Measurements from ENCODE around the gene ACSF3.
A peak's percentile ranks its signal among the peaks of the same experiment; 100 is the strongest.

The ACSF3 gene

DNA sequence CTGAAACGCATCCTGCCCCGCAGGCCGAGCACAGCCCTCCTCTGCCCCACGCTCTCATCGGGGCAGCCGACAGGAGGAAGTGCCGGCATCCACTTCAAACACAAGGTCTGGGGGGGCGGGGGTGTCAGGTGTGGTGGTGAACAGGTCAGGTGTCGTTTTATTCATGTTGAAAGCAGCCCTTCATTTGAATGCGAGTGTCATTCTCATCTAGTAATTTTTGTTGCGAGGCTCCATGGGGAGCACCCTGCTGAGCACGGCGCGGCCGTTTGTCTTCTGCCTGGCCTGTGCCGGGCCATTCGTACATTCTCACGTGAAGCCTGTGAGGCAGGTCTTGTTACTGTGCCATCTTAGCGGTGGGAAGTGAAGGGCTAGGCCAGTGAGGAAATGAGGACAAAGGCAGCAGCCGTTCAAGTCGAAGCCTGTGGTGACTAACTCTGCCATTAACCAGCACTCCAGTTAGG lies 1.9 kb downstream of the ACSF3 start:
- no peak for DNase-seq (ENCODE audit: low read depth in 2 of 2)

DNA sequence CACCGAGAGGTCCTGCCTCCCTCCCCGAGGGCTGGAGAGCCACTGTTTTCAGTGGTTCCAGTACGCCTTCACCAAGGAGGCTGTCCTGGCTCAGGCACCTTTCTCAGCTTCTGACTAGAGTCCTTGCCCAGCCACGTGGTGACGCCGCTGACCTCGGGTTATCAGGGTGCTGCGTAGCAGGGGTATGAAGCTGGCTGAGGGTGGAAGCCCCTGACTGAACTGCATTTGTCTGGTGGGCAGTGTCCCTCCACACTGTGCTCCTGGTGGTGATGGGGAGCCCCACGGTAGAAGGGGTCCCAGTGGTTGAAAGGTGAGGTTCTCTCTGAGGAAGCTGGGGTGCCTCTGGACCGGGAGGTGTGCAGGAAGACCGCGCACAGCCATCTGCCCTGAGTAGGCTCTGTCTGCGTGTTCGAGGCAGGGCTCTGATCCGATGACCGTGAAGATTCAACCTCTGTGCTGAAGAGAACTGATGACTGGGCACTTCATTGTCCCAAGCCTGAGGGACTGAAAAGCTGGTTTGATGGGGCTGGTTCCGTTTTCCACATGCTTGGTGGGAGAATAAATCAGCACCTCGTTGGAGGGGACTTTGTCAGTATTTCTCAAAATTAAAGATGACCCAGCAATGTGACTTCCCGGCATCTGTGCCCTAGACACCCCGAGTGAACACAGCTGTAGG lies 2.5 kb downstream of the ACSF3 start:
- no peak for DNase-seq (ENCODE audit: low read depth in 2 of 2)

DNA sequence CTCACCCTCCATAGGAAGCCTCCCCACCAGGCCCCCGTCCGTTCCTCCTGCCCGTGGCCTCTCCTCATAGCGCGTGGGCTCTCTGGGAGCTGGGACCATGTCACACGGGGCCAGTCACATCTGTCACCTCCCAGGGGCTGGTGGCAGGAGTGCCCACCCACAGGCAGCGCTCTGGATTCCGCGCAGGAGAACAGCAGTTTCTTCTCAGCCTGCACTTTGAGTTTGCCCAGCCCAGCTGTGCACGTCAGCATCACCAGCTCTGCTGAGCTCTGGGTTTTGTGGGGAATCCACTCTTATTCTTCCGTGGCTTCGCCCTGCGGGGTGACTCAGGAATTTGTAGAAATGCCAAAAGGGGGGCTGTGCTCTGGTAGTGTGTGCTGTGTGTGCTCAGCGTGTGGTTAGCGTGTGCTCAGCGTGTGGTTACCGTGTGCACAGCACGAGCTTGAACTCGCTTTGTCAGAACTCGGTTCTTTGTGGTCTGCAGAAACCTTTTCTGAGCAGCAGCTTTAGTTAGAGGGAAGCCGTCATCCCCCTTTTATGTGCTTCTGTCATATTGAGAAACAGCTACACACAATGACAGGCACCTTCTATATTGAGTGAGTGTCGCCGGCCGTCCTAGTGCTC lies 3.2 kb downstream of the ACSF3 start:
- DNase-seq (ENCODE audit: low read depth in 2 of 2): peak in 1 of 2 donors; percentile 30

DNA sequence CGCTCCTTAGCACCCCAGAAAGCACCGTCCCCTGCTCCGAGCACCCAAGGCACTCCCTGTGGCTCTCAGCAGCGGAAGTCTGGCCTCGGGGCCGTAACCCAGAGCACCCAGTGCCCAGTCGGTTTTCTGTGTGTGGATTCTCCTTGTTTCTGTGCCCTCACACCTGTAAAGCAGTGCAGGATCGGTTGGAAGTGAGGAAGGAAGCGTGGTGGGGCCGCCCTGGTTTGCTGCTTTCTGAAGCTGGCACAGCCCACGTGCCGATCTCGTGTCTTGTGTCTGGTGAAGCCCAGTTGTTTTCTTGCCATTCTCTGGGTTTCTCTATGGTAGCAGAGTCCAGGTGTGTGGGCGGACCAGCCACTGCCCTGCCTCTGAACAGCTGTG lies 3.7 kb downstream of the ACSF3 start:
- DNase-seq (ENCODE audit: low read depth in 2 of 2): no peak

DNA sequence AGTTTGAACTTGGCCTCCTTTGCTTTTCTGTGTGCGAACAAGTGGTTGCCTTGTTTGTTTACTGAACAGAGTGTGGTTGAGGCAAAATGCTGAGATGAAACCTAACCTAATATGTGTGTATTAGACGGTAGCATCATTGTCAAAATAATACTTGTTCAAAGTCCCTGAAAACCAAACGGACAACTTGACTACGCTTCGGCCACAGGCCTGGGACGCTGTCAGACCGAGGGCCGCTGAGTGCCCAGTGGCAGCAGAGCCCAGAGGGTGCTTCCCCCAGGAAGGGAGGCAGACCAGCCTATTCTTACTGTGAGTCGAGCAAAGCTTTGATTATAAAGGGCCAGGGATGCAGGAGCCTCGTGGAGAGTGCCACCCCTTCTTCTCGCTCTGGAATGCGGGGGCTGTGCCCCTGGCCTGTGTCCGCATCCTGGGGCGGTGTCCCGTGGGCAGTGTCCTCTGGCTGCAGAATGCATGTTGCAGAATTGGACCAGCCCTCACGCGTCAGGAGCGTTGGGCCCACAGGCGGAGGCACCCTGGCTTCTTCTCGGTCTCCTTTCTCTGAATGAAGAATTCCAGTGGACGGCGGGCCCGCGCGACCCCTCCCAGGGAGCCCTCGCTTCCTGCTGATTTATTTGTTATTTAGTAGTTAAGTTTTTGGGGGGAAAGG lies 5.2 kb downstream of the ACSF3 start:
- no peak for DNase-seq (ENCODE audit: low read depth in 2 of 2)

DNA sequence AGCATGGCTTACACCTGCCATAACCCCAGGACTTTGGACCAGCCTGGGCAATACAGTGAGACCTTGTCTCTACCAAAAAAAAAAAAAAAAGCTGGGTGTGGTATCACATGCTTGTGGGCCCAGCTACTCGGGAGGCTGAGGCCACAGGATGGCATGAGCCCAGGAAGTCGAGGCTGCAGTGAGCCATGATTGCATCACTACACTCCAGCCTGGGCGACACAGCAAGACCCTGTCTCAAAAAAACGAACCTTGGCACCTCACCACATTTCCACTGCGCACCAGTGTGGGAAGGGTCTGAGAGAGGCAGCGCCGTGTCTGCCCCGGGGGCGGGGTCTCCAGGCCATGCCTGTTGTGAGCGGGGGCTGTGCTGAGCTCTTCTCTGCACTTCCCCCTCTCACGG lies 6.3 kb downstream of the ACSF3 start:
- no peak for DNase-seq (ENCODE audit: low read depth in 2 of 2)

DNA sequence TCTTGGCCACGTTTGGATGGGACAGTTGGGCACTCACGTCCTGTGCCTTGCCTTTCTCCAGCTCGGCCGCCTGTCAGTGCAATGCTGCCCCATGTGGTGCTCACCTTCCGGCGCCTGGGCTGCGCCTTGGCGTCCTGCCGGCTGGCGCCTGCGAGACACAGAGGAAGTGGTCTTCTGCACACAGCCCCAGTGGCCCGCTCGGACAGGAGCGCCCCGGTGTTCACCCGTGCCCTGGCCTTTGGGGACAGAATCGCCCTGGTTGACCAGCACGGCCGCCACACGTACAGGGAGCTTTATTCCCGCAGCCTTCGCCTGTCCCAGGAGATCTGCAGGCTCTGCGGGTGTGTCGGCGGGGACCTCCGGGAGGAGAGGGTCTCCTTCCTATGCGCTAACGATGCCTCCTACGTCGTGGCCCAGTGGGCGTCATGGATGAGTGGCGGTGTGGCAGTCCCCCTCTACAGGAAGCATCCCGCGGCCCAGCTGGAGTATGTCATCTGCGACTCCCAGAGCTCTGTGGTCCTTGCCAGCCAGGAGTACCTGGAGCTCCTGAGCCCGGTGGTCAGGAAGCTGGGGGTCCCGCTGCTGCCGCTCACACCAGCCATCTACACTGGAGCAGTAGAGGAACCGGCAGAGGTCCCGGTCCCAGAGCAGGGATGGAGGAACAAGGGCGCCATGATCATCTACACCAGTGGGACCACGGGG lies 7.1 kb downstream of the ACSF3 start:
- no peak for DNase-seq (ENCODE audit: low read depth in 2 of 2)

DNA sequence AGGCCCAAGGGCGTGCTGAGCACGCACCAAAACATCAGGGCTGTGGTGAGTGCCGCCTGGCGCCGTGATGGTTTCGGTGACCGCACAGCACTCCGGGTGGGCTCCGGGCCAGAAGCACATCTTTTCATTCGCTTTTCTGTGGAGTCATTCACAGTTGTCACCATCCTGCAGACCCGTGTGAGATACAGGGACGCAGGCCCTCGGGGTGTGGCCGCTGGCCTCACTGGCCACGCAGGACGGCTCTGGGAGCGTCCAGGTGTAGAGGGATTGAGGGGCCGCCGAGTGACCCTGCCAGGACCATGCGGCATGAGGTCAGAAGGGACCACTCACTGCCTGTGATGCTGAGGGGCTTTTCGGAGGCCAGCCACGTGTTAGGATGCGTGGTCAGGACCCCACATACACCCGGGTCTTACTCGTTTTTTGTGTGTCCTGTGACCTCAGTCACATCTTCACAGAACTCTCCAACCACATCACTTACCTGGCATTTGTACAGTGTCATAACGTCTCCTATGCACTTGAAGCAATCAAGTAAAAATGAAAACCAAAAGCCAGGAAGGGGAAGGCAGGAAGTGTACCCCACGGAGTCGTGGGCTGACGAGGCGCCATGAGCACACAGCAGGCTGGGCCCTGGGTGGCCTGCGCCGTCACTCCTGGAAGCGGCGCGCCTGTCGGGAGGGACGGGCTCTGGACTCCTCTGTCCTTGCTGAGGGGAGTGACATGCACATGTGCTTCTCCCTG lies 7.8 kb downstream of the ACSF3 start:
- DNase-seq (ENCODE audit: low read depth in 2 of 2): no peak

DNA sequence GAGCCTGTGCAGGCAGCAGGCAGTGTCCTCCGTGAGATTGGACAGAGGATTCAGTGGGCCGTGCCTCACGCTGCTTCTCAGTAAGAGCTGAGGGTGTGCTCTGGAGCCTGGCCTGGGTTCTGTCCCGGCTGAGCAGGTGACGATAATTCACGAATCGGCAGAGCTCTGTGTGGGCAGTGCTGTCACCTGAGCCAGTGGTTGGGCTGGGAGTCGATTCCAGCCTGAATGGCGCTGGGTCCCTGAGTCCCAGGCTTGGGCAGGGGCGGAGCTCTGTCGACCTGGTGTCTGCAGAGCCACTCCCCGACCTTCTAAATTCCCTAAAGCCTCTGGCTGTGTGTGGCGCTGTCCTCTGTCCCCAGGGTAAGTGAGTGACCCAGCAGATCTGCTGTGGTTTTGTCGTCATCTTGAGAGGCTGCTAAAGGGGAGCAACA lies 8.4 kb downstream of the ACSF3 start:
- DNase-seq (ENCODE audit: low read depth in 2 of 2): no peak

DNA sequence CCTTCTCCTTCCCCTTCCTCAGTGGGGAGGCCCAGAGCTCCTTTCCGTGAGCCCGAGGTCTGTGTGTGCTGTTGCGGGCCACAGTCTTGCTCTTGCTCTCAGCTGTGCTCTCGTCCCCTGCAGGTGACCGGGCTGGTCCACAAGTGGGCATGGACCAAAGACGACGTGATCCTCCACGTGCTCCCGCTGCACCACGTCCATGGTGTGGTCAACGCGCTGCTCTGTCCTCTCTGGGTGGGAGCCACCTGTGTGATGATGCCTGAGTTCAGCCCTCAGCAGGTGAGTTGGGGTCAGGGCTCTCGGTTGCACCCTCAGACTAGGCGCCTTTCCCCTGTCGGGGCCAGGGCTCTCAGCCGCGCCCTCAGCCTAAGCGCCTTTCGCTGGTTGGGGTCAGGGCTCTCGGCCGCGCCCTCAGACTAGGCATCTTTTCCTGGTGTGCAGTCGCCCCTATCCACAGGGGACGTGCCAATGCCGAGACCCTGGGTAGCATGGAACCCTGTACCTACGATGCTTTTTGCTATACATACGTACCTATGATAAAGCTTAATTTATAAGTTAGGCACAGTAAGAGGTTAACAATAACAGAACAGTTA lies 8.9 kb downstream of the ACSF3 start:
- no peak for DNase-seq (ENCODE audit: low read depth in 2 of 2)

DNA sequence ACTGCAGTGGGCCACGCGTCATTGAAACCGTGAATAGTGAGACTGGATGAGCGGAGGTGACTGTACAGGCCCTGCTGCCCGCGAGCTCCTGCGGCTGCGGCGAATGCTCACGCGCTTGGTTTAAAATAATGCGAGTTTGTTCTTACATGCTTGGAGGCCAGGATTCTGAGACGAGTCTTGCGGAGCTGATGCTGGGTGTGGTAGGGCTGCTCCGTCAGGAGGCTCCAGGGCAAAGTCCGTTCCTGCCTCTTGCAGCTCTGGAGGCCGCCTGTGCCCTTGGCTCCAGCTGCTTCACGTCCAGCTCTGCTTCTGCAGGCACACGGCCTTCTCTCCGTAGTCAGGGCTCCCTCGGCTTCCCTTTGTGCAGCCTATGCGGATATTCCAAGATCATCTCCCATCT lies 9.5 kb downstream of the ACSF3 start:
- DNase-seq (ENCODE audit: low read depth in 2 of 2): no peak

DNA sequence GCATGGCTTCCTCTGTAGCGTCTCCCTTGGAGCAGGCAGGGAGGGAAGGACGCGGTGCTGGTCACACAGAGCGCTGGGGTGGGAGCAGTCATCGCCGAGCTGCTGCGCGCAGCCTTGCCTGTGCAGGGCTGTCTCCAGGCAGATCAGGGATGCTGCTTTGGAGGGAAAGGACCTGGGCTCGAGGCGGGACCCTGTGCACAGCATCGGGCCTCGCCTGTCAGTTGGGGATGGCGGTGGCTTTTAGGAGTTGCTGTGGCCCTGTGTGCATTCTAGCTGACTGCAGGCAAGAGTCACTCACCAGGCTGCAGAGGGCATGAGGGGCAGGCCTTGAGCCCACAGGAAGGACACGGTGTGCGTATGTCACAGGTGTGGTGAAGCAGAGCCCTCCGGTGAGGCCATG lies 10.1 kb downstream of the ACSF3 start:
- no peak for DNase-seq (ENCODE audit: low read depth in 2 of 2)

DNA sequence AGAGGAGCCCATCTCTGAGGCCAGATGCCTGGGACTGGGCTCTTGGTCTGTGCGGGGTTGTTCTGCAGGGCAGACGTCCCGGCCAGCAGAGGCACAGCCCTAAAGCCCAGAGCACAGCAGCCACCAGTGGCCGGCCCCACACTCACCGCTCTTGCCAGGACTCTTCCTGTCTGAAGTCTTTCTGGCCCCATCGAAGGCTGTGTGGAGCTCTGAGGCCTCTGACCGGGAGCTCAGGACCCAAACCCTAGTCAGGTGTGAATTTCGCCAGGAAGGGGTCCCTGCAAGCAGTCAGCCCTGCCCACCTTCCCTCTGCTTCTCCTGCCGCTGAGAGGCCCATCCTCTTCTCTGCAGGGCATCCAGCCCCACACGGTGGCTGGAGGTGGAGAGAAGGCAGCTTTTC lies 10.7 kb downstream of the ACSF3 start:
- no peak for DNase-seq (ENCODE audit: low read depth in 2 of 2)

DNA sequence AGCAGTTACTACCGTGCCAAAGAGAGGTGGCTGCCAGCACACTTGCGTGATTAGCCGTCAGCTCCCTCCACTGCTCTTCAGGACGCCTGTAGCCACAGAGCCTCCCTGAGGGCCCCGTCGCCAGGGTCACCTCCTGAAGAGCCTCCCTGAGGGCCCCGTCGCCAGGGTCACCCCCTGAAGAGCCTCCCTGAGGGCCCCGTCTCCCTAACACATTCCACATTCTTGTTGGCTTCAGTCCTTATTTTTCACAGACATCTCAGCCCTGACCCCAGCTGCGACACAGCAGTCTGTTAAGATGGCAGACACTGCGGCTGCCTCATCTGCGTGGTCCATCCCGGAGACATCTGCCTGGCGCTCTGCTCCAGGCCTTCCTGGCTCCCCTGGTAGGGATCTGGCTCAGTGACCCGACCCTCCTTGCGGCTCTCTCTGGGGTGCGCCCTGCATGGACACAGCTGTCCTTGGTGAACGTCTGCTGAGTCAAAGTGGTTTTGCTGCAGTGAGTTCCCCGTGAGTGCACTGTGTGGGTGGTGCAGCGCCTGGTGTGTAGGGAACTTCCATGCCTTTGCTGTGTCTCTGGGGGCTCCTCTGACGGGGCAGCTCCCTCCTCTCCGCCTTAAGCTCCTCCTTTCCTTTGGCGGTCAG lies 11.4 kb downstream of the ACSF3 start:
- no peak for DNase-seq (ENCODE audit: low read depth in 2 of 2)

DNA sequence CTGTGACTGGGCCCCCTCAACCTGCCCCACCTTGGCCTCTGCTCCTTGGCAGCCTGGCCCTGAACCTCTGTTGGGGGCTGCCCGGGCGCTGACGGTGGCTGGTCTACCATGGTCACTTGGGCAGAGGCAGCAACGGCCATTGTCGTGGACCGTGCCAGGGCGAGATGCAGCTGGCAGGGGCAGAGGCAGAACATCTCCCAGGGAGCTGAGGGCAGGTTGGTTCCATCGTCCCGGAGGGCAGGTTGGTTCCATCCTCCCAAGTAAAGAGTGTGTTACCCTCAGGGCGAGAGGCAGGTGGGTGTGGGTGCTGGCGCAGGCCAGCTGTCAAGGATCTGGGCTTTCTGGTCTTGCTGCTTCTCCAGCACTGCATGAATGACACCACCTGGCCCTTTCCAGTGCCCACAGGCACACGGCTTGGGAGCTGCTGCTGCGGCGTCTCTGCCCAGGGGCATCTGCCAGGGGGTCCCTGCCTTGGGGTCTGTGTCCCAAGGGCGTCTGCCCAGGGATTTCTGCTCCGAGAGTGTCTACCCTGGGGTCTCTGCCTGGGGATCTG lies 12.0 kb downstream of the ACSF3 start:
- no peak for DNase-seq (ENCODE audit: low read depth in 2 of 2)

DNA sequence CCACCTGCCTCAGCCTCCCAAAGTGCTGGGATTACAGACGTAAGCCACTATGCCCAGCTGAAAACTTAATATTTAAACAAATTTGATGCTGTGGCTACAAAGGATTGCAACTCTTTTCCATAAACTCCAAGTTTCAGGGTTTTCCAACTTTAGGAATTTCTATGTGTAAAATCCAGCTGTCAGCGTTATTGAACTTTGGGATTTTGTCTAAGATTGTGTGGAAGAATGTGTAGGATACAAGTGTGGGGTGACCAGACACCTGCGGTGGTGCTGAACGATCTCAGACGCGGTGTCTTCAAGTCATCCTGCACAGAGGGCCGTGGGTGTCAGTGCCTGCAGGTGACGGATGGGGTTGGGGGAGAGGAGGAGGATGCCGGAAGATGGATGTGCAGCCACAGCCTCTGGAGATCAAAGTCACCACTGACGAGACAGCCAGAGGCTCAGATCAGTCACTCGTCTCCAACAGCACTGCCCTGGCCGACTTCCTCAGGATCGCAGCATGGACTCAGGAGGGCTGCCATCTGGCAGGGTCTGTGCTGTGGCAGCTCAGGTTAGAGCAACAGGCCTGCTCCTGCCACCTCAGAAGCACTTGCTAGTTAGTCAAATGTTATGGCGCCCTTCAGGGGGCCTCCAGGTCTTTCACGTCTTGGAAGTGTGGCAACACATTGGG lies 13.0 kb downstream of the ACSF3 start:
- no peak for DNase-seq (ENCODE audit: low read depth in 2 of 2)

DNA sequence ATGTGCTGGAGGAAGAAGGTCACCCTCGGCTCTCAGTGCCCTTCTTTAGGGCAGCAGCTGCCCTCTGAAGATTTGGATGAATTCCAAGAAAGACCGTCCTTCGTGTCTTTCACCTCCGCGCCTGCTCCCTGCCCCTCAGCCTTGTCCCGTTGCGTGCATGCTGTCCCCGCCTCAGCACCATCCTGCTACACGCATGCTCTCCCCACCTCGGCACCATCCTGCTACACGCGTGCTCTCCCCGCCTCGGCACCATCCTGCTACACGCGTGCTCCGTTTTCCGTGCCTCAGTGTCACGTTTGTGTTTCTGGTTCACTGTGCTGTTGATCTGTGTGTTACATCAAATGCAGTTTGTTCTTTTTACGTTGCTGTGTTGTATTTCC lies 13.5 kb downstream of the ACSF3 start:
- DNase-seq (ENCODE audit: low read depth in 2 of 2): no peak

DNA sequence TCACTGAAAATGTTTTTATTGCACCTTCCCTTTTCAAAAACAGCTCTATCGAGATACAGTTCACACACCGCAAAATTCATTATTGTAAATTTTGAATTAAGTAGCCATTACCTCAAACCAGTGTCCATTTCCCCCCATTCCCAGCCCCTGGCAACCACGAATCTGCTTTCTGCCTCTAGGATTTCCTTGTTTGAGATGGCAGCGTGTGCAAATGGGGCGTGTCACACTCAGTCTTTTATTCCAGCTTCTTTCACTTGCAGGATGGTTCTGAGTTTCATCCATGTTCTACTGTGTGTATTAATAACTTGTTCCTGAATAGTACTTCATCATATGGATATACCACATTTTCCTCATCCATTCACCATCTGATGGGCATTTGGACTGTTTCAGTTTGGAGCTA lies 14.8 kb downstream of the ACSF3 start:
- no peak for DNase-seq (ENCODE audit: low read depth in 2 of 2)

DNA sequence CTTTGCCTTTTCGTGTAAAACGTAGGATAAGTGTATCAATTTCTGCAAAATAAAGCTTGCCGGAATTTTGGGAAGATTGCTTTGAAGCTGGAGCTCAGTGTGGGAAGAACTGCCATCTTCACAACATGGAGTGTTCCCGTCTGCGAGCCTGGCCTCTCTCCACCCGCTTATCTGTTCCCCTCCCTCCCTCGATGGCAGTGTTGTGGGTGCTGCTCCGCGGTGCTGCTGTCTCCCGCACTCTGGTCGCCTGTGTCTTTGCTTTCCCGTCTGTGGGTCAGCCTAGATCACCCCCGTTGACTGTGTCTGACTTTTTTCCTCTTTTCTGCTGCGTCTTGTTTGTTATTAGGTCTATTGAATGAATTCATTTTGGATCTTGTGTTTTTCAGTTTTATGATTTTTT lies 17.0 kb downstream of the ACSF3 start:
- DNase-seq (ENCODE audit: low read depth in 2 of 2): no peak

DNA sequence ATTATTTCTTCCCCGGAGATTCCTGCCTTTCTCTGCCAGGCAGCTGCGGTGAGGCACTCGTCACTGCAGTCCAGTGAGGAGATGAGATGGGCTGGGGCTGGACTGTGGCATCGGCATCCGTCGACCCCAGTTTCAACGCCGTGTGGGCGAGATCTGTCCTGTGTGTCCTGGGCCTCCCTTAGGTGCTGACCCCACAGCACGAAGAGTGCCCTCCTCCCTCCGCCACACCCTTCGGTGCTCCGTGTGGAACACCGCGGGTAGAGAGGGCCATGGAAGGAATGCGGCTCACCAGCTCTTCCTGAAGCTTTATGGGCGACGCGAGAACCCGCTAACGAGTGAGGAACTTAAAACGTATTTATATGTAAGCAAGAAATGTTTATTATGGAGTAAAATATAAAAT lies 17.6 kb downstream of the ACSF3 start:
- DNase-seq (ENCODE audit: low read depth in 2 of 2): no peak
